Small intestine (tissue), 7 donors: ENCODE data around the gene AGAP5. TPM values are rescaled to one million over a fixed set of nuclear protein-coding genes. Genes with fewer than 3 reads are reported as not detected.
A peak's percentile ranks its signal among the peaks of the same experiment; 100 is the strongest.
"Not testable (repeated sequence)": the region's sequence is repeated elsewhere in the genome, so short reads cannot be mapped to it uniquely, and the experiment has no call there.

Experiments
- DNase-seq, 2 donors: peaks; one replicate each; pipeline versions ENCODE4 v3.0.0 to v3.0.0-alpha.2; 2013
- FAIRE-seq: peaks from 2 replicates; lab custom pipeline; 2012; peaks lifted over from hg19 to GRCh38; lab: Jason Lieb, UNC
- H3K27ac ChIP-seq, 3 donors: one replicate each; pipeline ENCODE4 v1.5.1; 2013; ENCODE audit warnings: low read length in 2 of 3, mild to moderate bottlenecking in 2 of 3, control low read depth in 1 of 3, inconsistent platforms in 1 of 3, low read depth in 1 of 3, moderate library complexity in 1 of 3
- H3K27me3 ChIP-seq, 3 donors: one replicate each; pipeline ENCODE4 v1.6.1; 2013; ENCODE audit warnings: low read length in 3 of 3, inconsistent platforms in 1 of 3; ENCODE audit not compliant: control insufficient read depth in 3 of 3, insufficient read depth in 3 of 3
- H3K36me3 ChIP-seq, 3 donors: one replicate each; pipeline ENCODE4 v1.6.1; 2013; ENCODE audit warnings: low read length in 3 of 3, inconsistent platforms in 1 of 3, low read depth in 1 of 3, mild to moderate bottlenecking in 1 of 3, moderate library complexity in 1 of 3; ENCODE audit not compliant: control insufficient read depth in 3 of 3, insufficient read depth in 2 of 3
- H3K4me1 ChIP-seq, 3 donors: one replicate each; pipeline ENCODE4 v1.6.1; 2013; ENCODE audit warnings: low read length in 2 of 3, inconsistent platforms in 1 of 3, low read depth in 1 of 3, mild to moderate bottlenecking in 1 of 3, moderate library complexity in 1 of 3; ENCODE audit not compliant: control insufficient read depth in 3 of 3, insufficient read depth in 2 of 3
- H3K4me3 ChIP-seq, 3 donors: one replicate each; pipeline ENCODE4 v1.5.1; 2013; ENCODE audit warnings: low read length in 3 of 3, control low read depth in 1 of 3, inconsistent platforms in 1 of 3, low read depth in 1 of 3, mild to moderate bottlenecking in 1 of 3, moderate library complexity in 1 of 3
- H3K9me3 ChIP-seq, 2 donors: one replicate each; pipeline ENCODE4 v1.6.1; 2013; ENCODE audit warnings: low read depth in 1 of 2, low read length in 1 of 2; ENCODE audit not compliant: control insufficient read depth in 2 of 2, insufficient read depth in 1 of 2
- WGBS, 3 donors: extraction: QIAGEN DNeasy Blood & Tissue Kit; methylation state at CpG; one replicate each; pipeline ENCODE4 v1.1.7; 2013; 5-methylcytosine and 5-hydroxymethylcytosine counted together
- polyA plus RNA-seq, 4 donors: library from polyadenylated mRNA; stranded (reverse) in 3 of 4; unstranded in 1 of 4; fragments of 200-250 nt in 3 of 4; fragments of 120-200 nt in 1 of 4; gene quantifications; one replicate each; pipeline versions ENCODE4 v1.2.1 to v1.2.3, GENCODE V29; 2013
- donor health status: healthy with polysubstance abuse.
- donor health status: control.
- donor health status: control.
- donor health status: Bipolar disorder and iron deficiency.
- donor health status: healthy.

The AGAP5 gene
- polyA plus RNA-seq, 4 donors: 4.3 to 15.8 (median 10.3) TPM

DNA sequence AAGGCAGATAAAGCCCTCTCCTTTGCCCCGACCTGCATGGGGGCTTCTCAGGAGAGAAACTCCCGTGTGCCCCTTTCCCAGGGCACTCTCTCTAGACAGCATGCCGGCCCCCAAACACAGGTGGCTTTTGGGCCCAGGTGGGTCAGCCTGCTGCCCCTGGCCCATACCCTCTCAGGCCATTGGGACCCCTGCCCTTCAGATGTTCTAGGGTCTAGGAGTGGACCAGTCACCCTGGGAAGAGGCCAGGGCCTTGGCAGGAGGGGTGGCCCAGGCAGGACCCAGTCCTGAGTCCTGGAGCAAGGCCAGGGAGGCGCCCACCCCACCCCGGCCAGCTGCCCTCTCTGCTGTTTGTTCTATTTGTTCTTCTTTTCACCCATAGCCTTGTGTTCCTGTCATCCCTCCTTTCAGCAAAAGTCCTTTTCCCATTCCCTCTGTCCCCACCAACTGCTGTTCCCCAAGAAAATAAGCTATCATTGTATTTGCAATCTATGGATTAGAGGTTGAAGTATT lies 36.9 kb upstream of the AGAP5 start:
- Histone ChIP-seq H3K4me1 (peaks cover 0 to 2% (median 0%) of the 10 kb centered on the region in 3 donors), H3K36me3 (peaks cover 0 to 46% (median 3%) of the 10 kb centered on the region in 3 donors), H3K4me3 (no peak overlapping the region), H3K9me3 (no peaks in the 10 kb centered on the region), H3K27me3 (no peaks in the 10 kb centered on the region), H3K27ac (no peak overlapping the region)
- DNase-seq (no peak), FAIRE-seq (no peak)
- WGBS, 3 donors: 79 to 98% (median 86%) methylated on average over 4 to 5 of the region's 5 CpGs

- H3K36me3 ChIP-seq: peaks cover 0 to 45% (median 3%) of the 10 kb centered on the region in 3 donors
- no peaks in the 10 kb centered on the region for H3K27me3 ChIP-seq
- DNase-seq: no peak
- FAIRE-seq: no peak
- H3K4me1 ChIP-seq: peaks cover 0 to 2% (median 0%) of the 10 kb centered on the region in 3 donors
- H3K9me3 ChIP-seq: no peaks in the 10 kb centered on the region
- no peak overlapping the region for H3K4me3 ChIP-seq
- WGBS, 3 donors: 91 to 92% (median 91%) methylated on average over 16 of the region's 16 CpGs
- no peak overlapping the region for H3K27ac ChIP-seq
Observed at GRCh38 chr10:73734028-73734720, 36.3 kb upstream of the AGAP5 start.

GRCh38 chr10:73732931-73733623 lies 35.2 kb upstream of the AGAP5 start:
- H3K36me3 ChIP-seq: peaks cover 0 to 41% (median 3%) of the 10 kb centered on the region in 3 donors
- H3K4me3 ChIP-seq: no peak overlapping the region
- 85 to 95% (median 93%) methylated on average over 73 to 84 of the region's 84 CpGs for WGBS, 3 donors
- no peak overlapping the region for H3K27ac ChIP-seq
- no peaks in the 10 kb centered on the region for H3K9me3 ChIP-seq
- H3K27me3 ChIP-seq: no peaks in the 10 kb centered on the region
- H3K4me1 ChIP-seq: peaks cover 0 to 6% (median 2%) of the 10 kb centered on the region in 3 donors
- no peak for DNase-seq
- FAIRE-seq: no peak

DNA sequence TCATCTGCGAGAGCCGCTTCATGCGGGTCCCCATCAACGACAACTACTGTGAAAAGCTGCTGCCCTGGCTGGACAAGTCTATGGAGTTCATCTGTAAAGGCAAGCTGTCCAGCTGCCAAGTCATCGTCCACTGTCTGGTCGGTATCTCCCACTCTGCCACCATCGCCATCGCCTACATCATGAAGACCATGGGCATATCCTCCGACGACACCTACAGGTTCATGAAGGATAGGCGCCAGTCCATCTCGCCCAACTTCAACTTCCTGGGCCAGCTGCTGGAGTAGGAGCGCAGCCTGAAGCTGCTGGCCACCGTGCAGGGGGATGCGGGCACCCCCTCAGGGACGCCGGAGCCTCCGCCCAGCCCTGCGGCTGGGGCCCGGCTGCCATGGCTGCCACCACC lies 34.5 kb upstream of the AGAP5 start:
- Histone ChIP-seq H3K36me3 (peaks cover 0 to 38% (median 3%) of the 10 kb centered on the region in 3 donors), H3K27me3 (no peaks in the 10 kb centered on the region), H3K27ac (no peak overlapping the region), H3K9me3 (no peaks in the 10 kb centered on the region), H3K4me1 (peaks cover 0 to 6% (median 2%) of the 10 kb centered on the region in 3 donors), H3K4me3 (no peak overlapping the region)
- 95 to 97% (median 97%) methylated on average over 20 of the region's 20 CpGs for WGBS, 3 donors
- FAIRE-seq (no peak), DNase-seq (no peak)

- Histone ChIP-seq H3K4me3 (no peak overlapping the region), H3K4me1 (peaks cover 0 to 6% (median 2%) of the 10 kb centered on the region in 3 donors), H3K27ac (no peak overlapping the region), H3K36me3 (peaks cover 2 to 40% (median 3%) of the 10 kb centered on the region in 3 donors), H3K9me3 (no peaks in the 10 kb centered on the region), H3K27me3 (no peaks in the 10 kb centered on the region)
- no peak for DNase-seq
- WGBS, 3 donors: 89 to 93% (median 89%) methylated on average over 38 to 42 of the region's 42 CpGs
- FAIRE-seq: no peak
Observed at GRCh38 chr10:73731588-73732375, 33.9 kb upstream of the AGAP5 start.

- peak overlapping the region; percentile 74 to 98 (median 86) for H3K27ac ChIP-seq
- no peaks in the 10 kb centered on the region for H3K9me3 ChIP-seq
- DNase-seq (peak; percentile 94 to 95), FAIRE-seq (no peak)
- H3K4me1 ChIP-seq: peaks cover 0 to 6% (median 2%) of the 10 kb centered on the region in 3 donors
- H3K27me3 ChIP-seq: no peaks in the 10 kb centered on the region
- whole genome bisulfite sequencing, 3 donors: 0% methylated on average over 55 to 58 of the region's 58 CpGs
- H3K36me3 ChIP-seq: peaks cover 2 to 40% (median 5%) of the 10 kb centered on the region in 3 donors
- peak overlapping the region; percentile 75 to 88 (median 76) for H3K4me3 ChIP-seq
Observed at GRCh38 chr10:73730153-73730906, 32.4 kb upstream of the AGAP5 start.

- H3K4me1 ChIP-seq, FAIRE-seq, H3K27me3 ChIP-seq, DNase-seq, H3K9me3 ChIP-seq: not testable (repeated sequence)
- H3K36me3 ChIP-seq: peaks cover 3 to 40% (median 5%) of the 10 kb centered on the region in 3 donors
- 0% methylated on average over 9 of the region's 9 CpGs for WGBS, 3 donors
- H3K27ac ChIP-seq: peak overlapping the region; percentile 74 to 98 (median 86)
- H3K4me3 ChIP-seq: peak overlapping the region; percentile 75 to 88 (median 76)
Observed at GRCh38 chr10:73729781-73730152, 31.9 kb upstream of the AGAP5 start.
